NCI-H748 (cell line): Measurements from ENCODE around the gene ITPK1.
A peak's percentile ranks its signal among the peaks of the same experiment; 100 is the strongest.

Experiments used
- DNase-seq: peaks from one replicate; lab custom pipeline; 2025; ENCODE audit not compliant: unreplicated experiment; lab: John Stamatoyannopoulos, UW

The ITPK1 gene

GRCh38 chr14:92903359-92903758 is 212.4 kb downstream of the ITPK1 start:
- peak; percentile 24 for DNase-seq

DNA sequence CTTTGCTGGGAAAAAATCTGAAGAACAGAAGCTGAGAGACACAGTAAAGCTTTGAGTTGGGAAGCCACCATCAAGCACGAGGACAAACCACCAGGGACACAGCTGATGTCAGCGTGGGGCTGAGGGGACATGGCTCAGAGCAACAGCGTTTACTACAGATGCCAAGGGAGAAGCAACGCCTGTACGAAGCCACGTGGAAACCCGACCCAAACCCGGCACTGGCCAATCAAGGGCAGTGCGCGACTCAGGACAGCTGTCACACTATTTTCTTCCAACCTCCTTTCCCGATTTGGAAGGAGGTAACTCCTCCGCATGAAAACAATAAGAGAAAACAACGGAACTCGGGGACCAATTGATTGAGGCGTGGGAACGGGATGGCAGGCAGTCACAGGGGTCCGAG is 213.0 kb downstream of the ITPK1 start:
- DNase-seq: no peak

DNA sequence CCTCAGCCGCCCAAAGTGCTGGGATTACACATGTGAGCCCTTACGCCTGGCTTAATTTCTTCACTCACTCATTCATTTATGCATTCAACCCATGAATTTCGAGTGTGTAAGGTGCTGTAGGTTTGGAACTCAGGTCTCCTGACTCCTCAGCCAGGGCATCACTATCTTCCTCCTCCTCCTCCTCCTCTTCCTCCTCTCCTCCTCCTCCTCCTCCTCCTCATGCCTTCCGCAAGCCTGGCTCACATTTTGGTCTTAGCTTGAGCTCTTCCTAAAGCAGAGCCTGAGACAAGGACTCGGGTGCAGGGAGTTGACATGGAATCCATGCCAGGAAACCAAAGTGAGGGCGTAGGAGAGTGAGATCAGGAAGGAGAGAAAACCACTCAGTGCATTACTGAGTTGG is 213.5 kb downstream of the ITPK1 start:
- no peak for DNase-seq

- DNase-seq: no peak
Measured at GRCh38 chr14:92900660-92901059, 215.1 kb downstream of the ITPK1 start.

GRCh38 chr14:92898566-92899131 is 217.1 kb downstream of the ITPK1 start:
- peak; percentile 42 for DNase-seq

GRCh38 chr14:92897922-92898565 is 217.7 kb downstream of the ITPK1 start:
- DNase-seq: no peak

DNA sequence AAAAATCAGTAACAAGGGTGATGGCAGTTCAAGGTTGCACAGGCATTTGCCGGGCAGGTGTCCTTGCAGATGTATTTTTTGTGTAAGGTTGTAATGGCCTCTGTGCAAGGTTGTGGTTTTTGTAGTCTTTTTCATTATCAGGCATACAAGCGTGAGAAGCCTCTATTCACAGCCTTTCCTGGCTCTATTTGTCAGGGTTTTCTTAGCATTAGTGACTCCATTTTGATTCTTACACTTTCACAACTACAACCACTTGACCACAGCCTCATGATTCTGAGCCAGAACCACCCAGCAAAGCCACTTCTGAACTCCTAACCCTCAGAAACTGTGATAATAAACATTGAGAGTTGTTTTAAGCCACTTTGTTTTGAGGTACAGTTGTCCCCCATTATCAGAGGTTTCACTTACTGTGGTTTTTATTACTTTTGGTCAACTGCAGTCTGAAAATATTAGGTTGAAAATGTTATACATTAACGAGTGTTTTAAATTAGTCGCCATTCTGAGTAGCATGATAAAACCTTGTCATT is 220.3 kb downstream of the ITPK1 start:
- no peak for DNase-seq

- no peak for DNase-seq
Measured at GRCh38 chr14:92892589-92892988, 223.1 kb downstream of the ITPK1 start.

DNA sequence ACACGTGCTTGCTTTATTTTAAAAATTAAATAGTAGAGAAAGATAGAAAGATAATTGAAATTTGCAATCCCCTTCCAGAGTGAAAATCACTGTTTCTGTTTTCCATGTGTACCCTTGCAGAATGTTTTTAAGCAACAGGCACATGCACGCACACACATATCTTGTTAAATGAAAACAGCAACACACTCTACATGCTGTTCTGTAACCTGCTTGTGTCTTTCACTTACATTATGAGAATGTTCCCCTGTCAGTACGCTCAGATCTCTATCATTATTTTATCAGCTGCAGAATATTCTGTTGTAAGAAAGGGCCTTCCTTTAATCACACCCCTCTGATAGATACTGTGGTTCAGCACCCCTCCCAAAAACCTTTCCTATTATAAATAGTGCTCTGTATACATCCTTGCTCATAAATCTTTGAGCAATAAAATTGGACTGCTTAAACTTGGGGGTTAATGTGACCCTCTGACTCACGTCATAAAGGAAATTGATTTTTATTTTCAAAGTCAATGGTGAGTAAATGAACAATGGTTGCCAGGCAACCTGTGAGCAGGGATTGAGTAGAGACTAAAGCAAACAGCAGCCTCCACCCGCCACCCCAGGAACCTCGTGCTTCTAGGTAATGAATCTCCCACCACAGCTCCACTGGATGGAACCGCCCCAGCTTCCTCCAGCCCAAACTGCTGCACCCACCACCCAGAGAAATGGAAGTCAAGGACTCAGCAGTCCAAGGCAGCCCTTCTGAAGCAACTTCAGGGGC is 224.7 kb downstream of the ITPK1 start:
- peak; percentile 99 for DNase-seq

DNA sequence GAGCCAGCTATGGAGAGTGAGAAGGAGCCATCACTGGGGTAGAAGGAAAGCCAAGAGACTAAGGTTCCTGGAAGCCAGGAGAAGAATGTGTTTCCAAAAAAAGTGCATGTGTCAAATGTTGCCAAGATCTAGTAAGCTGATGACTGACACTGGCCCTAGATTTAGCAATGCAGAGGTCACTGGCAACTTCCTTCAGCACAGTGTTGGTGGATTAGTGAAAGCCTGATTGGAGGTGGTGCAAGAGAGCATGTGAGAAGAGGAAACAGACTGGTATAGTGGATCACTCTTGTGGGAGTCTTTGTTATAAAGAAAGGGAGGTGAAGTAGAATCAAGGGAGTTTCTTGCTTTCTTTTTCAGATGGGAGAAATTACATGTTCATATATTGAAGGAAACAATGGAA is 226.8 kb downstream of the ITPK1 start:
- DNase-seq: no peak

DNA sequence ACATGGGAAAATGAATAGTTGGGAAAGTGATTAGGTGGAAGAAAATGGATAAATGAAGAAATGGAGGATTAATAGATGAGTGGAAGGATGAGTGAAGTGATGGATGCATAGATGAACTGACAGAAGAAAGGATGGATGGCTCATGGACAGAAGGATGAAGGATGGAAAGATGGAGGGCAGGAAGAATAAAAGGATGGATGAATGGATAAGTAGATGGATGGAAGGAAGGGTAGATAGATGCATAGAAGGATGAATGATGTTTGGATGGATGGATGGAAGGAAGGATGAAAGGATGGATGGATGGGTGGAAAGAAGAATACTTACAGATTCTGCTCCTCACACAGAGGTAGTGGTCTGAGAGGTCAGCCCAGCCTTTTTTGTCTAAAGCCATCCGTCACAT is 228.6 kb downstream of the ITPK1 start:
- DNase-seq: no peak
